Hepatocyte (in vitro differentiated cells): ENCODE data around the gene SETBP1.

ENCODE experiments used
- EZH2 ChIP-seq: fragments of 200-600 bp; sonication (generic); IDR thresholded peaks from 2 replicates; pipeline ENCODE4 v1.6.1; 2016; ENCODE audit warnings: antibody characterized with exemption, mild to moderate bottlenecking, borderline replicate concordance
- EZH2phosphoT487 ChIP-seq: fragments of 200-600 bp; sonication (generic); IDR thresholded peaks from one replicate; pipeline ENCODE4 v1.6.1; 2018; ENCODE audit warnings: antibody characterized with exemption, mild to moderate bottlenecking, low read depth, moderate library complexity; ENCODE audit not compliant: unreplicated experiment, severe bottlenecking

DNA sequence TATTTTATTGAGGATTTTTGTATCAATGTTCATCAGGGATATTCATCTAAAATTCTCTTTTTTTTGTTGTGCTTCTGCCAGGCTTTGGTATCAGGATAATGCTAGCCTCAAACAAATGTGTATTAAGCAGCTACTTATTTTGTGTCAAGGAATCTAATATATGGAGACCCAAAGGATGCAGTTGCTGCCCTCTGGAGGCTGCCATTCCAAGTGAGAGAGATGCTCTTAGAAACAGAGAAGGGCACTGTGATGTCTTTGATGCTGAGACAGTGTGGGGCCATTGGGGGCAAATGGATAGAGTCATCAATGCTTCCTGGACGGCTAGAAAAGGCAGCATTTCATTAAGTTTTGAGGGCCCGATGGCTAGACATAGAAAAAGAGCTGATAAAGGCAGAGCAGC is 292.6 kb downstream of the SETBP1 start:
- no peak for TF ChIP-seq EZH2phosphoT487
- no peak for TF ChIP-seq EZH2
